GM04504 (cell line): ENCODE results near the gene PLBD1.

Source experiments
- DNase-seq: peaks from one replicate; pipeline ENCODE4 v3.0.0-alpha.2; 2012; ENCODE audit warnings: low read depth

Gene PLBD1

GRCh38 chr12:14505626-14506596, 61.8 kb downstream of the PLBD1 start:
- no peak for DNase-seq

GRCh38 chr12:14495326-14495725, 72.4 kb downstream of the PLBD1 start:
- DNase-seq = no peak

GRCh38 chr12:14482886-14483285, 84.8 kb downstream of the PLBD1 start:
- no peak for DNase-seq

GRCh38 chr12:14482361-14482760, 85.3 kb downstream of the PLBD1 start:
- no peak for DNase-seq

DNA sequence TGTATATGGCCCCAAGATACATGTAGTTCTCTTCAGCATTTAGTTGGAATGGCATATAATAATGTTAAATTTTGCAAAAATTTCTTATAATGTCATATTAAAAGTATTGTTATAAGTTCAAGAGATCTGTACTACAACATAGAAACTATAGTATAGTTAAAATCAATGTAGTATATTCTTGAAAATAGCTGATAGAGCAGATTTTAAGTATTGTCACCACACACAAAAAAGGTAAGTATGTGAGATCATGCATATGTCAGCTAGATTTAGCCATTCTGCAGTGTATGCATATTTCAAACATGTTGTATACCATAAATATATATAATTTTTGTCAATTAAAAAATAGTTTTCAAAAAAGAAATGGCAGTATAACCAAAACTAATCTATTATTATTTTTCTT, 86.5 kb downstream of the PLBD1 start:
- DNase-seq = no peak

DNA sequence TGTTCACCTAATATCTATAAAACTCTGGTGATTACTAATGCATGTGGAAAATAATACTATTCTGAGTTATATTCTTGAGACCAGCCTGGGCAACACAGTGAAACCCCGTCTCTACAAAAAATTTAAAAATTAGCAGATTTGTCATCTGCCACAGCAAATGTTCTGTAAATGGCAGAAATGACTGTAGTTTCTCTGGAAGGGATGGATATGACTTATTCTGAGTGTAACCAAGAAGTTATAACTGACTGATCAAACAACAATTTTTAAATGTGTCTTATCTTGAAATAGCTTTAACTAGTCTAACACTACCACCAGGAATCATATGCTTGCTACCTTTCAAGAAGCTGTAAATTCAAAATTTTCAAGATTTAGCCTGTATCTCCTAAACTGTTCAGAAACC, 88.7 kb downstream of the PLBD1 start:
- DNase-seq = no peak

DNA sequence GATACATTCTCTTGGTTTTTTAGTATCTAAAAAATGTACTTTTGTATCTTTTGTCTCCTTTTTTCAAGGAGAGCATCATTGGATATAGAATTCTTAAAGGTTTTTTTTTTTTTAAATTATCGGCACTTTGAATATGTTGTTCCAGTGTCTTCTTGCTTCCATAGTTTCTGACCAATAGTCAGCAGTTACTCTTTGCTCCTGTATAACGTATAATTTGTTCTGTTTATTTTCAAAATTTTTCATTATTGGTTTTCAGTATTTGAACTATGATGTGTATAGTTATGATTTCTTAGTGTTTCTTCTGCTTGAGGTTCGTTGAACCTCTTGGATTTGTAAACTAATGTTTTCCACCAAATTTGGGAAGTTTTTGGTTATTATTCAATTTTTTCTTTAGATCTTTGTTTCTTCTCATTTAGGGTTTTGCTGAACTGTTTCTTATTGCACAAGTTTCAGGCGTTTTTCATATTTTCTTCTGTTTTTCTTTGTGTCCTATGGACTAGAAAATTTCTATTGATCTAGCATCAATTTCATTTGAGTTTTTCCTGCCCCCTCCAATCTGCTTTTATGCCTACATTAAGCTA, 93.9 kb downstream of the PLBD1 start:
- DNase-seq = peak; percentile 1

DNA sequence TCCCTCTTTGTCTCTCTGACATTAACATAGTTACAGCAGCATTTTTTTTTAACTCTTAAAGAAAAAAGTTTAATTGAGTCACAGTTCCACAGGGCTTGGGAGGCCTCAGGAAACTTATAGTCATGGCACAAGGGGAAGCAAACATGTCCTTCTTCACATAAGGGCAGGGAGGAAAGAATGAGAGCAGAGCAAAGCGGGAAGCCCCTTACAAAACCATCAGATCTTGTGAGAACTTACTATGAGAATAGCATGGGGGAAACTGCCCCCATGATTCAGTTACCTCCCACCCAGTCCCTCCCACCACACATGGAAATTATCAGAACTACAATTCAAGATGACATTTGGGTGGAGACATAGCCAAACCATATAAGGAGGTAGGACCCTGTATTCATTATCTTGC, 96.2 kb downstream of the PLBD1 start:
- DNase-seq = no peak

GRCh38 chr12:14460212-14460841, 107.4 kb downstream of the PLBD1 start:
- no peak for DNase-seq

GRCh38 chr12:14454098-14454907, 113.4 kb downstream of the PLBD1 start:
- peak; percentile 5 for DNase-seq
